GM18499 (cell line): ENCODE results near the gene SPRY1.

Experiments
- ATAC-seq: cut with Tn5 transposase; IDR thresholded peaks from one replicate; pipeline ENCODE4 v1.9.1; 2021; ENCODE audit warnings: moderate number of reproducible peaks; ENCODE audit not compliant: insufficient read depth, unreplicated experiment

The SPRY1 gene

GRCh38 chr4:123378794-123379193 is 17.8 kb upstream of the SPRY1 start:
- no peak for ATAC-seq

- no peak for ATAC-seq
These were observed 17.2 kb upstream of the SPRY1 start for GRCh38 chr4:123379392-123379791.

- peak; percentile 87 for ATAC-seq
These were observed 15.6 kb upstream of the SPRY1 start for GRCh38 chr4:123380728-123381716.

GRCh38 chr4:123381996-123382395 is 14.6 kb upstream of the SPRY1 start:
- no peak for ATAC-seq

GRCh38 chr4:123383566-123383965 is 13.0 kb upstream of the SPRY1 start:
- no peak for ATAC-seq

GRCh38 chr4:123386609-123387008 is 10.0 kb upstream of the SPRY1 start:
- ATAC-seq, result no peak

GRCh38 chr4:123390846-123391456 is 5.6 kb upstream of the SPRY1 start:
- no peak for ATAC-seq

GRCh38 chr4:123393721-123394120 is 2.9 kb upstream of the SPRY1 start:
- ATAC-seq, result no peak

GRCh38 chr4:123397144-123398065 is 810 bp downstream of the SPRY1 start:
- no peak for ATAC-seq

GRCh38 chr4:123398066-123398852 is 1.7 kb downstream of the SPRY1 start:
- ATAC-seq, result no peak

- ATAC-seq, result no peak
These were observed 2.4 kb downstream of the SPRY1 start for GRCh38 chr4:123398853-123399626.

- no peak for ATAC-seq
These were observed 3.2 kb downstream of the SPRY1 start for GRCh38 chr4:123399627-123400358.

- ATAC-seq, result no peak
These were observed 4.9 kb downstream of the SPRY1 start for GRCh38 chr4:123401271-123402120.

- no peak for ATAC-seq
These were observed 5.5 kb downstream of the SPRY1 start for GRCh38 chr4:123402121-123402465.

GRCh38 chr4:123403080-123403604 is 6.5 kb downstream of the SPRY1 start:
- ATAC-seq, result no peak

GRCh38 chr4:123404533-123404932 is 7.9 kb downstream of the SPRY1 start:
- ATAC-seq, result no peak

GRCh38 chr4:123405267-123405865 is 8.8 kb downstream of the SPRY1 start:
- no peak for ATAC-seq
